ENCODE data around the gene CYB5R4. TPM values are rescaled to one million over a fixed set of nuclear protein-coding genes. Genes with fewer than 3 reads are reported as not detected.

The CYB5R4 gene
- total RNA-seq, 1 experiment from 2014 or later, result 17.5 TPM

- H2AFZ ChIP-seq (ENCODE audit: low read length), result no peak overlapping the region
- no peaks in the 10 kb centered on the region for H3K23me2 ChIP-seq (ENCODE audit: insufficient read length, low read depth, low read length, poor library complexity, severe bottlenecking)
- WGBS (ENCODE audit: extremely low coverage, insufficient read length, low lambda C conversion rate), result no CpG with 5 or more reads among the region's 1 CpG
Measured at GRCh38 chr6:83846291-83846690, 13.2 kb upstream of the CYB5R4 start.

More at GRCh38 chr6:83846291-83846690, 13.2 kb upstream of the CYB5R4 start:
- Mint-ChIP-seq H3K36me3 (ENCODE audit: insufficient read depth in 1 of 3, low read depth in 3 of 3) (peaks cover under 1 to 2% (median 2%) of the 10 kb centered on the region in 3 experiments; a peak in 4 of 7 replicates), H3K27me3 (ENCODE audit: low read depth) (peaks cover 16% of the 10 kb centered on the region), H3K9me3 (peaks cover 2 to 3% of the 10 kb centered on the region in 2 experiments), H3K4me3 (no peak overlapping the region), H3K27ac (no peak overlapping the region), H3K4me1 (no peaks in the 10 kb centered on the region)
- Histone ChIP-seq H3K79me1 (ENCODE audit: insufficient read depth, low read depth, low read length, poor library complexity, severe bottlenecking) (no peaks in the 10 kb centered on the region), H2BK12ac (ENCODE audit: insufficient read length, low read depth, low read length) (no peak overlapping the region), H4K20me1 (ENCODE audit: control insufficient read depth, insufficient read depth, insufficient read length) (no peaks in the 10 kb centered on the region), H3K9ac (ENCODE audit: extremely low read depth, insufficient read length, low read length) (no peak overlapping the region), H3K23ac (ENCODE audit: insufficient read length, low read depth, low read length) (no peak overlapping the region), H3K27ac (ENCODE audit: insufficient read length, low read depth, low read length) (no peak overlapping the region), H4K5ac (ENCODE audit: insufficient read length, low read depth, low read length) (no peak overlapping the region), H2BK20ac (ENCODE audit: low read depth, low read length, poor library complexity, severe bottlenecking) (no peak overlapping the region), H3K79me2 (ENCODE audit: insufficient read depth, low read length) (no peaks in the 10 kb centered on the region), H4K91ac (ENCODE audit: insufficient read length, low read depth, low read length) (no peak overlapping the region), H3K14ac (ENCODE audit: insufficient read depth, low read length) (no peak overlapping the region), H3K4ac (ENCODE audit: low read depth, low read length) (no peak overlapping the region), H3K56ac (ENCODE audit: insufficient read length, low read depth, low read length) (no peak overlapping the region), H2BK120ac (ENCODE audit: low read depth, low read length, poor library complexity, severe bottlenecking) (no peak overlapping the region), H3K27me3 (ENCODE audit: insufficient read depth, low read length) (0 out of 2 replicates have a peak, but pooled peaks cover 1% of the 10 kb centered on the region), H3T11ph (ENCODE audit: low read length) (no peak overlapping the region), H2AK5ac (ENCODE audit: insufficient read length, low read length) (no peak overlapping the region), H3K4me1 (ENCODE audit: insufficient read depth, low read length) (no peaks in the 10 kb centered on the region), H3K18ac (ENCODE audit: insufficient read length, low read depth, low read length) (no peak overlapping the region), H2BK15ac (ENCODE audit: low read depth, low read length) (no peak overlapping the region), H4K8ac (replicated peaks; ENCODE audit: insufficient read length, low read depth, low read length) (no peak overlapping the region), H2BK5ac (ENCODE audit: insufficient read length, low read length) (no peak overlapping the region), H3K9me3 (ENCODE audit: control insufficient read depth, low read depth, low read length) (no peaks in the 10 kb centered on the region), H3K4me2 (ENCODE audit: insufficient read depth, insufficient read length, low read length) (no peak overlapping the region)
- TF ChIP-seq CTCF (conservative IDR thresholded peaks at IDR 0.05), result no peak
- DNase-seq, result no peak

Data from H9 (cell line).